IMR-90 (cell line): ENCODE data around the gene DGAT2. TPM values are rescaled to one million over a fixed set of nuclear protein-coding genes. Genes with fewer than 3 reads are reported as not detected.

Source experiments
- ATAC-seq: fragments of 200-7000 bp; cut with Tn5 transposase; 2 replicates; pipeline ENCODE4 v1.9.1; 2020; ENCODE audit warnings: low read depth, mild to moderate bottlenecking, moderate library complexity
- BruUV-seq: library from RNA; stranded (reverse); fragments of 400-500 nt; replicated peaks from 2 replicates; lab custom pipeline; 2021; lab: Mats Ljungman, UMichigan
- CTCF ChIA-PET: fragments of 300-600 bp; formaldehyde crosslinking; extraction: SDS; loops from one replicate; lab custom pipeline; 2021; ENCODE audit warnings: antibody characterized with exemption; lab: Yijun Ruan, JAX
- POLR2A ChIA-PET: fragments of 300-600 bp; sonication (Branson Sonifier 250); formaldehyde crosslinking; loops from one replicate; lab custom pipeline; 2022; ENCODE audit warnings: antibody characterized with exemption; ENCODE audit not compliant: unreplicated experiment; lab: Charles Lee
- DNase-seq: peaks from one replicate; pipeline ENCODE4 v3.0.0; 2013
- H2AFZ ChIP-seq: replicated peaks from 2 replicates; pipeline ENCODE3; 2013; ENCODE audit warnings: low read length, mild to moderate bottlenecking; ENCODE audit not compliant: poor library complexity
- H2AK5ac ChIP-seq: 2 replicates; pipeline ENCODE4 v1.6.1; 2013; ENCODE audit warnings: low read depth, low read length, inconsistent platforms
- H2AK9ac ChIP-seq: replicated peaks from 2 replicates; pipeline ENCODE3; 2013; ENCODE audit warnings: mild to moderate bottlenecking, low read depth, low read length, moderate library complexity; ENCODE audit not compliant: poor library complexity
- H2BK120ac ChIP-seq: 2 replicates; pipeline ENCODE4 v1.6.1; 2013; ENCODE audit warnings: low read depth, low read length, inconsistent platforms
- H2BK15ac ChIP-seq: 3 replicates; pipeline ENCODE4 v1.6.1; 2013; ENCODE audit warnings: low read depth, low read length, inconsistent platforms
- H2BK20ac ChIP-seq: 2 replicates; pipeline ENCODE4 v1.6.1; 2013; ENCODE audit warnings: low read depth, mild to moderate bottlenecking, inconsistent platforms, low read length, moderate library complexity
- H2BK5ac ChIP-seq: 2 replicates; pipeline ENCODE4 v1.6.1; 2013; ENCODE audit warnings: mild to moderate bottlenecking, low read depth, low read length, inconsistent platforms; ENCODE audit not compliant: poor library complexity, severe bottlenecking
- H3K14ac ChIP-seq: replicated peaks from 2 replicates; pipeline ENCODE4 v1.6.1; 2013; ENCODE audit warnings: low read depth, low read length, inconsistent platforms
- H3K18ac ChIP-seq: 2 replicates; pipeline ENCODE4 v1.6.1; 2013; ENCODE audit warnings: low read depth, low read length, control low read depth
- H3K23ac ChIP-seq: 2 replicates; pipeline ENCODE4 v1.6.1; 2013; ENCODE audit warnings: low read depth, low read length, inconsistent platforms
- H3K27ac ChIP-seq: 2 replicates; pipeline ENCODE4 v1.5.1; 2013; ENCODE audit warnings: mild to moderate bottlenecking, control low read depth, low read length; ENCODE audit not compliant: insufficient read depth
- H3K27me3 ChIP-seq: 2 replicates; pipeline ENCODE4 v1.6.1; 2013; ENCODE audit warnings: low read length; ENCODE audit not compliant: control insufficient read depth, insufficient read depth
- H3K36me3 ChIP-seq: 2 replicates; pipeline ENCODE4 v1.6.1; 2013; ENCODE audit warnings: low read length, mixed read lengths; ENCODE audit not compliant: control insufficient read depth, insufficient read depth
- H3K4ac ChIP-seq: 2 replicates; pipeline ENCODE4 v1.6.1; 2013; ENCODE audit warnings: low read depth, low read length, inconsistent platforms
- H3K4me1 ChIP-seq: 2 replicates; pipeline ENCODE4 v1.6.1; 2013; ENCODE audit warnings: low read length, mixed read lengths; ENCODE audit not compliant: control insufficient read depth, insufficient read depth
- H3K4me2 ChIP-seq: 2 replicates; pipeline ENCODE4 v1.6.1; 2013; ENCODE audit warnings: low read depth, mild to moderate bottlenecking, control low read depth, low read length, moderate library complexity
- H3K4me3 ChIP-seq: 2 replicates; pipeline ENCODE4 v1.5.1; 2013; ENCODE audit warnings: low read depth, mild to moderate bottlenecking, control low read depth, low read length, moderate library complexity; ENCODE audit not compliant: insufficient read depth
- H3K56ac ChIP-seq: 2 replicates; pipeline ENCODE4 v1.6.1; 2013; ENCODE audit warnings: low read length, inconsistent platforms; ENCODE audit not compliant: insufficient read depth; ENCODE audit errors: extremely low read depth
- H3K79me1 ChIP-seq, 2 experiments: 2 replicates each; pipeline ENCODE4 v1.6.1; 2013; ENCODE audit warnings: low read length in 2 of 2, inconsistent platforms in 1 of 2, low read depth in 1 of 2
- H3K9ac ChIP-seq: 2 replicates; pipeline ENCODE4 v1.6.1; 2013; ENCODE audit warnings: low read depth, low read length, control low read depth
- H3K9me1 ChIP-seq: 2 replicates; pipeline ENCODE4 v1.6.1; 2013; ENCODE audit warnings: low read length, inconsistent platforms; ENCODE audit not compliant: insufficient read depth
- H3K9me3 ChIP-seq: 2 replicates; pipeline ENCODE4 v1.6.1; 2013; ENCODE audit warnings: low read length; ENCODE audit not compliant: control insufficient read depth, insufficient read depth
- H4K20me1 ChIP-seq: 2 replicates; pipeline ENCODE4 v1.6.1; 2013; ENCODE audit warnings: low read length, inconsistent platforms; ENCODE audit not compliant: insufficient read depth
- H4K5ac ChIP-seq: 2 replicates; pipeline ENCODE4 v1.6.1; 2013; ENCODE audit warnings: mild to moderate bottlenecking, low read depth, low read length, control low read depth
- H4K8ac ChIP-seq, 2 experiments: 2 replicates each; pipeline ENCODE4 v1.6.1; 2013; ENCODE audit warnings: low read depth in 2 of 2, low read length in 2 of 2, control low read depth in 1 of 2, inconsistent platforms in 1 of 2
- H4K91ac ChIP-seq: 2 replicates; pipeline ENCODE4 v1.6.1; 2013; ENCODE audit warnings: low read depth, low read length, inconsistent platforms; ENCODE audit not compliant: insufficient read depth
- BHLHE40 ChIP-seq: fragments of 150-350 bp; IDR thresholded peaks from 2 replicates; pipeline ENCODE4 v1.6.1; 2016; ENCODE audit warnings: mild to moderate bottlenecking, low read depth, low read length
- CEBPB ChIP-seq: IDR thresholded peaks from 2 replicates; pipeline ENCODE4 v1.6.1; 2012; ENCODE audit warnings: low read depth, low read length, improper control_type of control experiment
- CHD1 ChIP-seq: IDR thresholded peaks from 2 replicates; pipeline ENCODE4 v1.6.1; 2012; ENCODE audit warnings: low read depth, low read length, improper control_type of control experiment
- FOS ChIP-seq: fragments of 150-350 bp; IDR thresholded peaks from 2 replicates; pipeline ENCODE4 v1.6.1; 2016; ENCODE audit warnings: low read depth, low read length
- MAFK ChIP-seq: IDR thresholded peaks from 2 replicates; pipeline ENCODE4 v1.6.1; 2012; ENCODE audit warnings: low read depth, low read length, improper control_type of control experiment
- MAZ ChIP-seq: IDR thresholded peaks from 2 replicates; pipeline ENCODE4 v1.6.1; 2012; ENCODE audit warnings: low read depth, mild to moderate bottlenecking, low read length, improper control_type of control experiment, moderate library complexity, borderline replicate concordance
- MXI1 ChIP-seq: IDR thresholded peaks from 2 replicates; pipeline ENCODE4 v1.6.1; 2012; ENCODE audit warnings: low read depth, mild to moderate bottlenecking, low read length, moderate library complexity, borderline replicate concordance
- NFE2L2 ChIP-seq: fragments of 150-350 bp; IDR thresholded peaks from 2 replicates; pipeline ENCODE4 v1.6.1; 2016; ENCODE audit warnings: low read depth, mild to moderate bottlenecking, low read length
- POLR2A ChIP-seq: IDR thresholded peaks from 2 replicates; pipeline ENCODE4 v1.6.1; 2012; ENCODE audit warnings: mild to moderate bottlenecking, low read depth, low read length
- RAD21 ChIP-seq: IDR thresholded peaks from 2 replicates; pipeline ENCODE4 v1.6.1; 2012; ENCODE audit warnings: low read length, improper control_type of control experiment
- RCOR1 ChIP-seq: IDR thresholded peaks from 2 replicates; pipeline ENCODE4 v1.6.1; 2012; ENCODE audit warnings: mild to moderate bottlenecking, low read length, improper control_type of control experiment; ENCODE audit not compliant: insufficient replicate concordance
- RFX5 ChIP-seq: IDR thresholded peaks from 2 replicates; pipeline ENCODE4 v1.8.0; 2012; ENCODE audit warnings: low read depth, mild to moderate bottlenecking, low read length, moderate library complexity
- SMC3 ChIP-seq: fragments of 150-350 bp; IDR thresholded peaks from 2 replicates; pipeline ENCODE4 v1.6.1; 2016; ENCODE audit warnings: low read depth, mild to moderate bottlenecking, antibody characterized with exemption, low read length, moderate library complexity
- WGBS, 2 experiments: methylation state at CpG; one replicate each; pipeline versions ENCODE4 v1.1.5 to v1.1.7; 2013; ENCODE audit warnings: missing lambda C conversion rate in 2 of 2; ENCODE audit not compliant: insufficient read length in 1 of 2; ENCODE audit errors: extremely low coverage in 2 of 2; 5-methylcytosine and 5-hydroxymethylcytosine counted together
- dilution Hi-C: fragments of 300-500 bp; cut with HindIII; formaldehyde crosslinking; loops from one replicate; pipeline ENCODE4 v1.14.3; 2018; ENCODE audit warnings: low sequenced_read_pairs; ENCODE audit not compliant: unreplicated experiment
- in situ Hi-C: fragments of 300-500 bp; cut with MboI; formaldehyde crosslinking; loops from 3 replicates; pipeline ENCODE4 v1.14.3; 2019; ENCODE audit warnings: low sequenced_read_pairs, inconsistent platforms, mixed read lengths
- intact Hi-C: fragments of 100-400 bp; cut with micrococcal nuclease; formaldehyde crosslinking; loops from 2 replicates; pipeline ENCODE4 v1.10.0; 2022
- polyA plus RNA-seq, 3 experiments: library from polyadenylated mRNA; depleted of rRNA; stranded (reverse); fragments of >200 nt; gene quantifications; 2 replicates each; pipeline ENCODE4 v1.2.3, GENCODE V29; 2012; ENCODE audit warnings: low replicate concordance in 1 of 3
- total RNA-seq: library from RNA; depleted of rRNA; stranded (reverse); fragments of >200 nt; gene quantifications from 2 replicates; pipeline ENCODE4 v1.2.3, GENCODE V29; 2012
- TF ChIP-seq, protein P1 (sequence below): conservative IDR thresholded peaks from 2 replicates; pipeline ENCODE4 v1.5.1; 2012; ENCODE audit warnings: mild to moderate bottlenecking, low read depth, low read length, improper control_type of control experiment
- TF ChIP-seq, protein P2 (sequence below): fragments of 150-350 bp; IDR thresholded peaks from 2 replicates; pipeline ENCODE4 v1.6.1; 2017; ENCODE audit warnings: mild to moderate bottlenecking, antibody characterized with exemption, low read length, low read depth
- TF ChIP-seq, protein P3 (sequence below): fragments of 150-350 bp; IDR thresholded peaks from 2 replicates; pipeline ENCODE4 v1.6.1; 2016; ENCODE audit warnings: low read depth, mild to moderate bottlenecking, low read length, moderate library complexity, borderline replicate concordance

Gene DGAT2
- total and polyA plus RNA-seq, 2 of the 4 experiments (the other 2 are of a cell fraction) = 2.3 to 2.4 TPM

DNA sequence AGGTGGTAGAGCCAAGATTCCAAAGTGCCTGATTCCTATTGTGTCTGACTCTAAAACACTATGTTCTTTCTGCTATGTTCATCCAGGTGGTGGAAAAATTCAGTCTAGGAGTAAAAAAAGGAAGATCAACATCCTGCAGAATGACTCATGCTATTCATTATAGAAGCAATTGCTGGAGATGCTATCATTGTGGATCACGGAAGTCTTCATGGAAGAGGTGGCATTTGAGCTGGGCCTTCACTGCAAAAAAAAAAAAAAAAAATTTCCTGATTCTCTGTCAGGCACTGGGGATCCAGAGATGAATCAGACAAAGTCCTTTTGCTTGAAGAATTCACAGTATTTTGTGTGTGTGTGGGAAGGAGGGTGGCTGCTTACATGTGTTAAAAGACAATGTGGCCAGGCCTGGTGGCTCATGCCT, 45.1 kb downstream of the DGAT2 start:
- no peak overlapping the region for H2BK20ac ChIP-seq
- H2AFZ ChIP-seq = no peak overlapping the region
- H3K56ac ChIP-seq = no peak overlapping the region
- H3K23ac ChIP-seq = no peak overlapping the region
- H4K91ac ChIP-seq = no peak overlapping the region
- H3K27ac ChIP-seq = no peak overlapping the region
- peaks cover 8% of the 10 kb centered on the region; the same call in 1 of the 2 replicates for H4K20me1 ChIP-seq
- H2BK120ac ChIP-seq = no peak overlapping the region
- H3K14ac ChIP-seq = no peak overlapping the region
- TF ChIP-seq POLR2A (no peak), CHD1 (no peak), RFX5 (no peak), MAZ (no peak), NFE2L2 (no peak), BHLHE40 (no peak), RCOR1 (no peak), MAFK (no peak), MXI1 (no peak), RAD21 (no peak), FOS (no peak), SMC3 (no peak), CEBPB (no peak)
- TF ChIP-seq, protein P1, sequence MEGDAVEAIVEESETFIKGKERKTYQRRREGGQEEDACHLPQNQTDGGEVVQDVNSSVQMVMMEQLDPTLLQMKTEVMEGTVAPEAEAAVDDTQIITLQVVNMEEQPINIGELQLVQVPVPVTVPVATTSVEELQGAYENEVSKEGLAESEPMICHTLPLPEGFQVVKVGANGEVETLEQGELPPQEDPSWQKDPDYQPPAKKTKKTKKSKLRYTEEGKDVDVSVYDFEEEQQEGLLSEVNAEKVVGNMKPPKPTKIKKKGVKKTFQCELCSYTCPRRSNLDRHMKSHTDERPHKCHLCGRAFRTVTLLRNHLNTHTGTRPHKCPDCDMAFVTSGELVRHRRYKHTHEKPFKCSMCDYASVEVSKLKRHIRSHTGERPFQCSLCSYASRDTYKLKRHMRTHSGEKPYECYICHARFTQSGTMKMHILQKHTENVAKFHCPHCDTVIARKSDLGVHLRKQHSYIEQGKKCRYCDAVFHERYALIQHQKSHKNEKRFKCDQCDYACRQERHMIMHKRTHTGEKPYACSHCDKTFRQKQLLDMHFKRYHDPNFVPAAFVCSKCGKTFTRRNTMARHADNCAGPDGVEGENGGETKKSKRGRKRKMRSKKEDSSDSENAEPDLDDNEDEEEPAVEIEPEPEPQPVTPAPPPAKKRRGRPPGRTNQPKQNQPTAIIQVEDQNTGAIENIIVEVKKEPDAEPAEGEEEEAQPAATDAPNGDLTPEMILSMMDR = no peak
- TF ChIP-seq, protein P2, sequence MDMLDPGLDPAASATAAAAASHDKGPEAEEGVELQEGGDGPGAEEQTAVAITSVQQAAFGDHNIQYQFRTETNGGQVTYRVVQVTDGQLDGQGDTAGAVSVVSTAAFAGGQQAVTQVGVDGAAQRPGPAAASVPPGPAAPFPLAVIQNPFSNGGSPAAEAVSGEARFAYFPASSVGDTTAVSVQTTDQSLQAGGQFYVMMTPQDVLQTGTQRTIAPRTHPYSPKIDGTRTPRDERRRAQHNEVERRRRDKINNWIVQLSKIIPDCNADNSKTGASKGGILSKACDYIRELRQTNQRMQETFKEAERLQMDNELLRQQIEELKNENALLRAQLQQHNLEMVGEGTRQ = no peak
- TF ChIP-seq, protein P3, sequence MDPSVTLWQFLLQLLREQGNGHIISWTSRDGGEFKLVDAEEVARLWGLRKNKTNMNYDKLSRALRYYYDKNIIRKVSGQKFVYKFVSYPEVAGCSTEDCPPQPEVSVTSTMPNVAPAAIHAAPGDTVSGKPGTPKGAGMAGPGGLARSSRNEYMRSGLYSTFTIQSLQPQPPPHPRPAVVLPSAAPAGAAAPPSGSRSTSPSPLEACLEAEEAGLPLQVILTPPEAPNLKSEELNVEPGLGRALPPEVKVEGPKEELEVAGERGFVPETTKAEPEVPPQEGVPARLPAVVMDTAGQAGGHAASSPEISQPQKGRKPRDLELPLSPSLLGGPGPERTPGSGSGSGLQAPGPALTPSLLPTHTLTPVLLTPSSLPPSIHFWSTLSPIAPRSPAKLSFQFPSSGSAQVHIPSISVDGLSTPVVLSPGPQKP = no peak
- H2AK5ac ChIP-seq = peak overlapping the region; percentile 20; the same call in 1 of the 2 replicates
- ChIA-PET POLR2A (no interaction called here), CTCF (interaction anchor here (0.7 to 2.3 kb wide), 3 partner anchors 10 to 104 kb away, joined by 4 to 6 read pairs (median 6); no protein-coding TSS in a partner anchor)
- H3K4me2 ChIP-seq = no peak overlapping the region
- peaks cover 8% of the 10 kb centered on the region for H3K4me1 ChIP-seq
- H2BK5ac ChIP-seq = no peak overlapping the region
- no peak overlapping the region for H3K18ac ChIP-seq
- no peak overlapping the region for H3K4me3 ChIP-seq
- peak; percentile 20 for DNase-seq
- H3K27me3 ChIP-seq = peaks cover 6% of the 10 kb centered on the region; the same call in 1 of the 2 replicates
- in situ Hi-C loops = no loop called here
- WGBS, 2 experiments = no CpG with 5 or more reads among the region's 1 CpG
- H3K9me3 ChIP-seq = no peaks in the 10 kb centered on the region
- H4K8ac ChIP-seq = peak overlapping the region in 1 of 2 experiments; percentile 11; a peak in 2 of 4 replicates
- H3K9ac ChIP-seq = no peak overlapping the region
- no TSS peak for BruUV-seq
- H2AK9ac ChIP-seq = no peak overlapping the region
- intact Hi-C loops = no loop called here
- H2BK15ac ChIP-seq = no peak overlapping the region
- no peak overlapping the region for H4K5ac ChIP-seq
- no peaks in the 10 kb centered on the region for H3K36me3 ChIP-seq
- ATAC-seq = no peak
- peaks cover 18 to 24% of the 10 kb centered on the region in 2 experiments; a peak in 3 of 4 replicates for H3K79me1 ChIP-seq
- no peaks in the 10 kb centered on the region for H3K9me1 ChIP-seq
- no peak overlapping the region for H3K4ac ChIP-seq
- dilution Hi-C loops = no loop called here
